ENCODE data around the gene ACRV1. TPM values are rescaled to one million over a fixed set of nuclear protein-coding genes. Genes with fewer than 3 reads are reported as not detected.

ACRV1 gene
- total and polyA plus RNA-seq, 2 of the 13 experiments (the other 11 are each of a cell fraction or from before 2014, with no cell fraction given): not detected

GRCh38 chr11:125625630-125626287 lies 54.9 kb downstream of the ACRV1 start (continued):
- TF ChIP-seq MED1 (CRISPR knock-in tag; IDR thresholded peaks at IDR 0.05) (no peak), ZNF546 (CRISPR knock-in tag; conservative IDR thresholded peaks at IDR 0.05) (no peak; the same call in 1 of the 2 replicates), ZNF678 (CRISPR knock-in tag; IDR thresholded peaks at IDR 0.05) (no peak), ZNF451 (CRISPR knock-in tag; IDR thresholded peaks at IDR 0.05) (no peak; the same call in 1 of the 2 replicates), ZNF292 (CRISPR knock-in tag; IDR thresholded peaks at IDR 0.05; ENCODE audit: borderline replicate concordance, low read depth) (peak; percentile 74), ZNF484 (CRISPR knock-in tag; IDR thresholded peaks at IDR 0.05; ENCODE audit: borderline replicate concordance, low read depth) (no peak), ZNF20 (CRISPR knock-in tag; IDR thresholded peaks at IDR 0.05) (no peak), ZNF577 (CRISPR knock-in tag; IDR thresholded peaks at IDR 0.05; ENCODE audit: borderline replicate concordance, low read depth) (no peak), PITX1 (CRISPR knock-in tag; IDR thresholded peaks at IDR 0.05) (peak; percentile 59), TBX3 (IDR thresholded peaks at IDR 0.05; ENCODE audit: borderline replicate concordance) (no peak), GPN1 (CRISPR knock-in tag; IDR thresholded peaks at IDR 0.05; ENCODE audit: borderline replicate concordance) (no peak), THAP11 (CRISPR knock-in tag; IDR thresholded peaks at IDR 0.05) (peak; percentile 89)
- TF ChIP-seq, protein P1, sequence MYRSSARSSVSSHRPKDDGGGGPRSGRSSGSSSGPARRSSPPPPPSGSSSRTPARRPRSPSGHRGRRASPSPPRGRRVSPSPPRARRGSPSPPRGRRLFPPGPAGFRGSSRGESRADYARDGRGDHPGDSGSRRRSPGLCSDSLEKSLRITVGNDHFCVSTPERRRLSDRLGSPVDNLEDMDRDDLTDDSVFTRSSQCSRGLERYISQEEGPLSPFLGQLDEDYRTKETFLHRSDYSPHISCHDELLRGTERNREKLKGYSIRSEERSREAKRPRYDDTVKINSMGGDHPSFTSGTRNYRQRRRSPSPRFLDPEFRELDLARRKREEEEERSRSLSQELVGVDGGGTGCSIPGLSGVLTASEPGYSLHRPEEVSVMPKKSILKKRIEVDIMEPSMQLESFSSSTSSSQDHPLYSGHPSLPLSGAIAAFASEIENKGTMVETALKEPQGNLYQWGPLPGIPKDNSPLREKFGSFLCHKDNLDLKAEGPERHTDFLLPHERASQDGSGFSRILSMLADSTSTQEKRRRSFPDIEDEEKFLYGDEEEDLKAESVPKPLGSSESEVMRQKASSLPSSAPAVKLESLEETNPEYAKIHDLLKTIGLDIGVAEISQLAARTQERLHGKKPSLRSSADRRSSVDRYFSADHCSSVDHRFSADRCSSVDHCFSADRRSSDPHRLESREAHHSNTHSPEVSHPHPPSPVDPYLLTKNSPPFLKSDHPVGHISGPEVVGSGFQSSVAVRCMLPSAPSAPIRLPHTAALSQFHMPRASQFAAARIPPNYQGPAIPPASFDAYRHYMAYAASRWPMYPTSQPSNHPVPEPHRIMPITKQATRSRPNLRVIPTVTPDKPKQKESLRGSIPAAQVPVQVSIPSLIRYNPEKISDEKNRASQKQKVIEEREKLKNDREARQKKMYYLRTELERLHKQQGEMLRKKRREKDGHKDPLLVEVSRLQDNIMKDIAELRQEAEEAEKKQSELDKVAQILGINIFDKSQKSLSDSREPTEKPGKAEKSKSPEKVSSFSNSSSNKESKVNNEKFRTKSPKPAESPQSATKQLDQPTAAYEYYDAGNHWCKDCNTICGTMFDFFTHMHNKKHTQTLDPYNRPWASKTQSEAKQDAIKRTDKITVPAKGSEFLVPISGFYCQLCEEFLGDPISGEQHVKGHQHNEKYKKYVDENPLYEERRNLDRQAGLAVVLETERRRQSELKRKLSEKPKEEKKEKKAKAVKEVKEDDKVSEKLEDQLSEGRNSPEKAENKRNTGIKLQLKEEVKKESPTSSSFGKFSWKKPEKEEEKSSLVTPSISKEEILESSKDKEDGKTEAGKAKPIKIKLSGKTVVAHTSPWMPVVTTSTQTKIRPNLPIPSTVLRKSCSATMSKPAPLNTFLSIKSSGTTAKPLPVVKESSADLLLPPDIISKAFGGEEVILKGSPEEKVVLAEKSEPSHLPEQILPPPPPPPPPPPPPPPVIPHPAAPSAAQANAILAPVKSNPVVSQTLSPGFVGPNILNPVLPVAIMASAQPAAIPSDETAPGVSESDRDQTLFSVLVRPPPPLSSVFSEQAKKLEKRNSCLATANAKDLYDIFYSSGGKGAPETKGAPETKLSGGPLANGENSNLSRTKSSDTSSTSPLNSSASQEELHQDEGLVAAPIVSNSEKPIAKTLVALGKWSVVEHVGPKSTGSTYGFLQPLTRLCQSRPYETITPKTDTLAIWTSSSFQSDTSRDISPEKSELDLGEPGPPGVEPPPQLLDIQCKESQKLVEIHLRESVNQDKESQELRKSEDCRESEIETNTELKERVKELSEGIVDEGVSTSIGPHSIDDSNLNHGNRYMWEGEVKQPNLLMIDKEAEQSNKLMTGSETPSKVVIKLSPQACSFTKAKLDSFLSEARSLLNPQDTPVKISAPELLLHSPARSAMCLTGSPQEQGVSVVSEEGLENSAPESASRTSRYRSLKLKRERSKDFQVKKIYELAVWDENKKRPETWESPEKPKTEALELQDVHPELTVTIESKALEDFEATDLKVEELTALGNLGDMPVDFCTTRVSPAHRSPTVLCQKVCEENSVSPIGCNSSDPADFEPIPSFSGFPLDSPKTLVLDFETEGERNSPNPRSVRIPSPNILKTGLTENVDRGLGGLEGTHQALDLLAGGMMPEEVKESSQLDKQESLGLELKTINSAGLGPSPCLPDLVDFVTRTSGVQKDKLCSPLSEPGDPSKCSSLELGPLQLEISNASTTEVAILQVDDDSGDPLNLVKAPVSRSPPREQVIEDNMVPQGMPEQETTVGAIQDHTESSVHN (CRISPR knock-in tag; IDR thresholded peaks at IDR 0.05): no peak
- TF ChIP-seq, protein P2, sequence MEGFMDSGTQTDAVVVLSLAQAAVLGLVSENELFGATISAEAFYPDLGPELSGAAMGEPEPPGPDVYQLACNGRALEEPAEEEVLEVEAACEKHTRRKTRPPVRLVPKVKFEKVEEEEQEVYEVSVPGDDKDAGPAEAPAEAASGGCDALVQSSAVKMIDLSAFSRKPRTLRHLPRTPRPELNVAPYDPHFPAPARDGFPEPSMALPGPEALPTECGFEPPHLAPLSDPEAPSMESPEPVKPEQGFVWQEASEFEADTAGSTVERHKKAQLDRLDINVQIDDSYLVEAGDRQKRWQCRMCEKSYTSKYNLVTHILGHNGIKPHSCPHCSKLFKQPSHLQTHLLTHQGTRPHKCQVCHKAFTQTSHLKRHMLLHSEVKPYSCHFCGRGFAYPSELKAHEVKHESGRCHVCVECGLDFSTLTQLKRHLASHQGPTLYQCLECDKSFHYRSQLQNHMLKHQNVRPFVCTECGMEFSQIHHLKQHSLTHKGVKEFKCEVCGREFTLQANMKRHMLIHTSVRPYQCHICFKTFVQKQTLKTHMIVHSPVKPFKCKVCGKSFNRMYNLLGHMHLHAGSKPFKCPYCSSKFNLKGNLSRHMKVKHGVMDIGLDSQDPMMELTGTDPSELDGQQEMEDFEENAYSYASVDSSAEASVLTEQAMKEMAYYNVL (CRISPR knock-in tag; IDR thresholded peaks at IDR 0.05; ENCODE audit: borderline replicate concordance): peak; percentile 79; the same call in 1 of the 2 replicates
- TF ChIP-seq, protein P3, sequence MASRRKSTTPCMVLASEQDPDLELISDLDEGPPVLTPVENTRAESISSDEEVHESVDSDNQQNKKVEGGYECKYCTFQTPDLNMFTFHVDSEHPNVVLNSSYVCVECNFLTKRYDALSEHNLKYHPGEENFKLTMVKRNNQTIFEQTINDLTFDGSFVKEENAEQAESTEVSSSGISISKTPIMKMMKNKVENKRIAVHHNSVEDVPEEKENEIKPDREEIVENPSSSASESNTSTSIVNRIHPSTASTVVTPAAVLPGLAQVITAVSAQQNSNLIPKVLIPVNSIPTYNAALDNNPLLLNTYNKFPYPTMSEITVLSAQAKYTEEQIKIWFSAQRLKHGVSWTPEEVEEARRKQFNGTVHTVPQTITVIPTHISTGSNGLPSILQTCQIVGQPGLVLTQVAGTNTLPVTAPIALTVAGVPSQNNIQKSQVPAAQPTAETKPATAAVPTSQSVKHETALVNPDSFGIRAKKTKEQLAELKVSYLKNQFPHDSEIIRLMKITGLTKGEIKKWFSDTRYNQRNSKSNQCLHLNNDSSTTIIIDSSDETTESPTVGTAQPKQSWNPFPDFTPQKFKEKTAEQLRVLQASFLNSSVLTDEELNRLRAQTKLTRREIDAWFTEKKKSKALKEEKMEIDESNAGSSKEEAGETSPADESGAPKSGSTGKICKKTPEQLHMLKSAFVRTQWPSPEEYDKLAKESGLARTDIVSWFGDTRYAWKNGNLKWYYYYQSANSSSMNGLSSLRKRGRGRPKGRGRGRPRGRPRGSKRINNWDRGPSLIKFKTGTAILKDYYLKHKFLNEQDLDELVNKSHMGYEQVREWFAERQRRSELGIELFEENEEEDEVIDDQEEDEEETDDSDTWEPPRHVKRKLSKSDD (CRISPR knock-in tag; IDR thresholded peaks at IDR 0.05; ENCODE audit: low read depth): peak; percentile 69; the same call in 1 of the 2 replicates

Data from HepG2 (cell line).